SW480 (cell line): Measurements from ENCODE around the gene PVR.
"Not testable (repeated sequence)": the region's sequence is repeated elsewhere in the genome, so short reads cannot be mapped to it uniquely, and the experiment has no call there.

Experiments used
- DNase-seq: peaks from one replicate; pipeline ENCODE4 v3.0.0-alpha.2; 2016; ENCODE audit warnings: low spot score

The PVR gene

GRCh38 chr19:44618640-44619357 lies 24.9 kb upstream of the PVR start:
- DNase-seq: no peak

- DNase-seq: no peak
Observed at GRCh38 chr19:44620667-44621066, 23.0 kb upstream of the PVR start.

GRCh38 chr19:44621367-44621766 lies 22.3 kb upstream of the PVR start:
- DNase-seq: no peak

GRCh38 chr19:44623080-44623479 lies 20.6 kb upstream of the PVR start:
- no peak for DNase-seq

- DNase-seq: no peak
Observed at GRCh38 chr19:44623626-44624025, 20.1 kb upstream of the PVR start.

- DNase-seq: no peak
Observed at GRCh38 chr19:44624840-44625354, 18.8 kb upstream of the PVR start.

- not testable (repeated sequence) for DNase-seq
Observed at GRCh38 chr19:44625637-44626036, 18.1 kb upstream of the PVR start.

GRCh38 chr19:44626048-44626624 lies 17.6 kb upstream of the PVR start:
- peak; percentile 63 for DNase-seq

- DNase-seq: no peak
Observed at GRCh38 chr19:44627631-44628030, 16.1 kb upstream of the PVR start.

GRCh38 chr19:44628793-44629192 lies 14.9 kb upstream of the PVR start:
- DNase-seq: no peak

- DNase-seq: peak; percentile 83
Observed at GRCh38 chr19:44631611-44632010, 12.1 kb upstream of the PVR start.

- not testable (repeated sequence) for DNase-seq
Observed at GRCh38 chr19:44634058-44634457, 9.7 kb upstream of the PVR start.

GRCh38 chr19:44634785-44635184 lies 8.9 kb upstream of the PVR start:
- DNase-seq: no peak

- DNase-seq: no peak
Observed at GRCh38 chr19:44635581-44636438, 7.9 kb upstream of the PVR start.

GRCh38 chr19:44636439-44637389 lies 7.0 kb upstream of the PVR start:
- DNase-seq: no peak

- DNase-seq: no peak
Observed at GRCh38 chr19:44637390-44637764, 6.3 kb upstream of the PVR start.

GRCh38 chr19:44640518-44640917 lies 3.2 kb upstream of the PVR start:
- DNase-seq: no peak

- no peak for DNase-seq
Observed at GRCh38 chr19:44641501-44642265, 2.0 kb upstream of the PVR start.

GRCh38 chr19:44642377-44642776 lies 1.3 kb upstream of the PVR start:
- no peak for DNase-seq

- DNase-seq: peak; percentile 64
Observed at GRCh38 chr19:44644402-44645016, 799 bp downstream of the PVR start.
